ENCODE results near the gene LMBR1. TPM values are rescaled to one million over a fixed set of nuclear protein-coding genes. Genes with fewer than 3 reads are reported as not detected.
"Not testable (repeated sequence)": the region's sequence is repeated elsewhere in the genome, so short reads cannot be mapped to it uniquely, and the experiment has no call there.

The LMBR1 gene
- total and polyA plus RNA-seq, 4 donors, result 11.2 to 35.7 (median 17.9) TPM

GRCh38 chr7:156927571-156928405, 34.8 kb upstream of the LMBR1 start:
- TF ChIP-seq CTCF (IDR thresholded peaks at IDR 0.05; ENCODE audit: low read depth, low read length, missing input control), result no peak
- no peak for TF ChIP-seq HNF4G (IDR thresholded peaks at IDR 0.05)
- TF ChIP-seq HNF4A (conservative IDR thresholded peaks at IDR 0.05), result no peak
- TF ChIP-seq RAD21 (IDR thresholded peaks at IDR 0.05), result no peak
- TF ChIP-seq YY1 (IDR thresholded peaks at IDR 0.05), result no peak
- TF ChIP-seq, protein P1, sequence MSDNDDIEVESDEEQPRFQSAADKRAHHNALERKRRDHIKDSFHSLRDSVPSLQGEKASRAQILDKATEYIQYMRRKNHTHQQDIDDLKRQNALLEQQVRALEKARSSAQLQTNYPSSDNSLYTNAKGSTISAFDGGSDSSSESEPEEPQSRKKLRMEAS (IDR thresholded peaks at IDR 0.05), result no peak
- TF ChIP-seq FOXA1 (IDR thresholded peaks at IDR 0.05), result no peak
- TF ChIP-seq JUND (IDR thresholded peaks at IDR 0.05), result no peak
- TF ChIP-seq SP1 (IDR thresholded peaks at IDR 0.05), result no peak
- TF ChIP-seq FOXA2 (IDR thresholded peaks at IDR 0.05), result no peak
- H3K36me3 ChIP-seq (ENCODE audit: control insufficient read depth in 4 of 4, insufficient read depth in 3 of 4, low read depth in 1 of 4, low read length in 3 of 4), result no peaks in the 10 kb centered on the region
- H3K4me1 ChIP-seq (ENCODE audit: control insufficient read depth in 4 of 4, insufficient read depth in 4 of 4, low read length in 3 of 4), result no peaks in the 10 kb centered on the region
- H3K27ac ChIP-seq (ENCODE audit: low read depth in 1 of 2, low read length in 2 of 2), result no peak overlapping the region
- 78% methylated on average over 17 of the region's 17 CpGs for WGBS
- H3K27me3 ChIP-seq (ENCODE audit: control insufficient read depth in 4 of 4, insufficient read depth in 4 of 4, low read length in 3 of 4), result no peaks in the 10 kb centered on the region
- no peaks in the 10 kb centered on the region for H3K9me3 ChIP-seq (ENCODE audit: control insufficient read depth in 4 of 4, low read length in 3 of 4)
- no peak overlapping the region for H3K4me3 ChIP-seq (ENCODE audit: low read depth in 1 of 3, low read length in 3 of 3)
- no peak overlapping the region for H3K9ac ChIP-seq (ENCODE audit: low read depth in 1 of 2, low read length in 2 of 2)
- no peak for DNase-seq (ENCODE audit: low spot score)

DNA sequence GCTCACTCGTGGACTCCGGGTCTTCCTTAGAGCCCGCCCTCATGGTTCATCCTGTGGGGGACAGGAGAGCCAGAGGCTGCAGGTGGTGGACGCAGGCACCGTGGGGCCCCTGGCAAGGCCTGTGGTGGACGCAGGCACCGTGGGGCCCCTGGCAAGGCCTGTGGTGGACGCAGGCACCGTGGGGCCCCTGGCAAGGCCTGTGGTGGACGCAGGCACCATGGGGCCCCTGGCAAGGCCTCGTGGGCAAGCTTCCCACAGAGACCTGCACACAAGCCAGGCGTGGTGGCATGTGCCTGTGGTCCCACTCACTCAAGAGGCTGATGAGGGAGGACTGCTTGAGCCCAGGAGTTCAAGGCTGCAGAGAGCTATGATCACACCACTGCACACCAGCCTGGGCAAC, 32.8 kb upstream of the LMBR1 start:
- H3K27ac ChIP-seq (ENCODE audit: low read depth in 1 of 2, low read length in 2 of 2); H3K4me1 ChIP-seq (ENCODE audit: control insufficient read depth in 4 of 4, insufficient read depth in 4 of 4, low read length in 3 of 4); H3K36me3 ChIP-seq (ENCODE audit: control insufficient read depth in 4 of 4, insufficient read depth in 3 of 4, low read depth in 1 of 4, low read length in 3 of 4); H3K9me3 ChIP-seq (ENCODE audit: control insufficient read depth in 4 of 4, low read length in 3 of 4); H3K4me3 ChIP-seq (ENCODE audit: low read depth in 1 of 3, low read length in 3 of 3); H3K27me3 ChIP-seq (ENCODE audit: control insufficient read depth in 4 of 4, insufficient read depth in 4 of 4, low read length in 3 of 4); DNase-seq (ENCODE audit: low spot score); H3K9ac ChIP-seq (ENCODE audit: low read depth in 1 of 2, low read length in 2 of 2): not testable (repeated sequence)
- WGBS, result 95% methylated on average over 12 of the region's 12 CpGs

GRCh38 chr7:156922304-156922703, 29.3 kb upstream of the LMBR1 start:
- not testable (repeated sequence) for H3K4me1 ChIP-seq (ENCODE audit: control insufficient read depth in 4 of 4, insufficient read depth in 4 of 4, low read length in 3 of 4); H3K9ac ChIP-seq (ENCODE audit: low read depth in 1 of 2, low read length in 2 of 2); DNase-seq (ENCODE audit: low spot score); H3K4me3 ChIP-seq (ENCODE audit: low read depth in 1 of 3, low read length in 3 of 3); H3K9me3 ChIP-seq (ENCODE audit: control insufficient read depth in 4 of 4, low read length in 3 of 4); H3K36me3 ChIP-seq (ENCODE audit: control insufficient read depth in 4 of 4, insufficient read depth in 3 of 4, low read depth in 1 of 4, low read length in 3 of 4); H3K27me3 ChIP-seq (ENCODE audit: control insufficient read depth in 4 of 4, insufficient read depth in 4 of 4, low read length in 3 of 4); H3K27ac ChIP-seq (ENCODE audit: low read depth in 1 of 2, low read length in 2 of 2)
- 72% methylated on average over 6 of the region's 6 CpGs for WGBS

DNA sequence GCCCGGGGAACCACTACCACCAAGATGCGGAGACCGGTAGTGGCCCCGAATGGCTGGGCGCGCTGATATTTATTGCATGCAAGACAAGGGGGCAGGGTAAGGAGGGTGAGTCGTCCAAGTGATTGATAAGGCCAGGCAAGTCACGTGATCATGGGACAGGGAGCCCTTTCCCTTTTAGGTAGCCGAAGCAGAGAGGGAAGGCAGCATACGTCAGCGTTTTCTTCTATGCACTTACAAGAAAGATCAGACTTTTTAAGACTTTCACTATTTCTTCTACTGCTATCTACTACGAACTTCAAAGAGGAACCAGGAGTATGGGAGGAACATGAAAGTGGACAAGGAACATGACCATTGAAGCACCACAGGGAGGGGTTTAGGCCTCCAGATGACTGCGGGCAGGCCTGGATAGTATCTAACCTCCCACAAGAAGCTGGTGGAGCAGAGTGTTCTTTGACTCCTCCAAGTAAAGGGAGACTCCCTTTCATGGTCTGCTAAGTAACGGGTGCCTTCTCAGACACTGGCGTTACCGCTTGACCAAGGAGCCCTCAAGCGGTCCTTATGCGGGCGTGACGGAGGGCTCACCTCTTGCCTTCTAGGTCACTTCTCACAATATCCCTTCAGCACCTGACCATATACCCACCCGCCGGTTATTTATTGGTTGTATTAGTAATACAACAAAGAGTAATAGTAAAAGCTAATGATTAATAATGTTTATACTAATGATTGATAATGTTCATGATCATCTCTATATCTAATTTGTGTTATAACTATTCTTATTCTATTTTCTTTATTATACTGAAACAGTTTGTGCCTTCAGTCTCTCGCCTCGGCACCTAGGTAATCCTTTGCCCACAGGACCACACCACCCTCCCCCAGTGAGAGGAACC, 27.7 kb upstream of the LMBR1 start:
- H3K27ac ChIP-seq (ENCODE audit: low read depth in 1 of 2, low read length in 2 of 2); DNase-seq (ENCODE audit: low spot score); H3K4me1 ChIP-seq (ENCODE audit: control insufficient read depth in 4 of 4, insufficient read depth in 4 of 4, low read length in 3 of 4); H3K9ac ChIP-seq (ENCODE audit: low read depth in 1 of 2, low read length in 2 of 2); H3K4me3 ChIP-seq (ENCODE audit: low read depth in 1 of 3, low read length in 3 of 3); H3K36me3 ChIP-seq (ENCODE audit: control insufficient read depth in 4 of 4, insufficient read depth in 3 of 4, low read depth in 1 of 4, low read length in 3 of 4); H3K27me3 ChIP-seq (ENCODE audit: control insufficient read depth in 4 of 4, insufficient read depth in 4 of 4, low read length in 3 of 4); H3K9me3 ChIP-seq (ENCODE audit: control insufficient read depth in 4 of 4, low read length in 3 of 4): not testable (repeated sequence)
- 88% methylated on average over 24 of the region's 24 CpGs for WGBS
